ENCODE results near the gene ELAVL4.

Gene ELAVL4

GRCh38 chr1:50108497-50109059 is at the start of gene ELAVL4:
TSS of gene ELAVL4 (plus strand) at chr1:50108920. CDS start at chr1:50109190, 270 bp downstream.
- no peak for DNase-seq (ENCODE audit: low read depth in 3 of 3)

GRCh38 chr1:50060279-50060678 is 48.4 kb upstream of the ELAVL4 start:
- no peak for DNase-seq (ENCODE audit: low read depth in 3 of 3)

- DNase-seq (ENCODE audit: low read depth in 3 of 3) = no peak
These were observed 41.9 kb upstream of the ELAVL4 start for GRCh38 chr1:50066806-50067205.

- no peak for DNase-seq (ENCODE audit: low read depth in 3 of 3)
These were observed 33.8 kb upstream of the ELAVL4 start for GRCh38 chr1:50074931-50075330.

- DNase-seq (ENCODE audit: low read depth in 3 of 3) = no peak
These were observed 31.4 kb upstream of the ELAVL4 start for GRCh38 chr1:50077273-50077672.

- DNase-seq (ENCODE audit: low read depth in 3 of 3) = no peak
These were observed 27.7 kb upstream of the ELAVL4 start for GRCh38 chr1:50080904-50081586.

- DNase-seq (ENCODE audit: low read depth in 3 of 3) = no peak
These were observed 24.3 kb upstream of the ELAVL4 start for GRCh38 chr1:50084389-50084788.

GRCh38 chr1:50091068-50091467 is 17.7 kb upstream of the ELAVL4 start:
- DNase-seq (ENCODE audit: low read depth in 3 of 3) = no peak

GRCh38 chr1:50095716-50096115 is 13.0 kb upstream of the ELAVL4 start:
- DNase-seq (ENCODE audit: low read depth in 3 of 3) = no peak

- no peak for DNase-seq (ENCODE audit: low read depth in 3 of 3)
These were observed 11.6 kb upstream of the ELAVL4 start for GRCh38 chr1:50097021-50097679.

- DNase-seq (ENCODE audit: low read depth in 3 of 3) = no peak
These were observed 10.9 kb upstream of the ELAVL4 start for GRCh38 chr1:50097791-50098190.

- no peak for DNase-seq (ENCODE audit: low read depth in 3 of 3)
These were observed 10.1 kb upstream of the ELAVL4 start for GRCh38 chr1:50098591-50099021.

GRCh38 chr1:50099654-50100053 is 9.1 kb upstream of the ELAVL4 start:
- DNase-seq (ENCODE audit: low read depth in 3 of 3) = no peak

GRCh38 chr1:50103615-50104081 is 5.1 kb upstream of the ELAVL4 start:
- no peak for DNase-seq (ENCODE audit: low read depth in 3 of 3)

- no peak for DNase-seq (ENCODE audit: low read depth in 3 of 3)
These were observed 3.3 kb upstream of the ELAVL4 start for GRCh38 chr1:50105433-50105832.

- no peak for DNase-seq (ENCODE audit: low read depth in 3 of 3)
These were observed 2.5 kb upstream of the ELAVL4 start for GRCh38 chr1:50106095-50106761.

- no peak for DNase-seq (ENCODE audit: low read depth in 3 of 3)
These were observed 396 bp downstream of the ELAVL4 start for GRCh38 chr1:50109116-50109515.

- DNase-seq (ENCODE audit: low read depth in 3 of 3) = no peak
These were observed 941 bp downstream of the ELAVL4 start for GRCh38 chr1:50109647-50110075.

GRCh38 chr1:50110151-50110550 is 1.4 kb downstream of the ELAVL4 start:
- DNase-seq (ENCODE audit: low read depth in 3 of 3) = no peak

GRCh38 chr1:50110656-50111055 is 1.9 kb downstream of the ELAVL4 start:
- DNase-seq (ENCODE audit: low read depth in 3 of 3) = no peak

GRCh38 chr1:50111503-50111902 is 2.8 kb downstream of the ELAVL4 start:
- no peak for DNase-seq (ENCODE audit: low read depth in 3 of 3)

GRCh38 chr1:50112193-50112592 is 3.5 kb downstream of the ELAVL4 start:
- DNase-seq (ENCODE audit: low read depth in 3 of 3) = no peak

Data from stimulated activated CD4-positive, alpha-beta T cell treated with anti-CD3 and anti-CD28 coated beads, TNF-alpha, amount 100 ng/mL, for 4 hours (primary cell).